SU-DHL-6 (cell line): Measurements from ENCODE around the gene PFDN2.

Experiments used
- H2AFZ ChIP-seq: fragments of 200-600 bp; sonication (generic); 2 replicates; pipeline ENCODE4 v1.6.1; 2014; ENCODE audit warnings: low read depth, mild to moderate bottlenecking, moderate library complexity, mixed read lengths, antibody characterized with exemption, low read length; ENCODE audit not compliant: severe bottlenecking
- H3F3A ChIP-seq: fragments of 200-600 bp; shearing (Covaris generic); 2 replicates; pipeline ENCODE4 v1.6.0; 2016; ENCODE audit warnings: antibody characterized with exemption, mild to moderate bottlenecking; ENCODE audit not compliant: insufficient read depth
- H3K27ac ChIP-seq: fragments of 200-600 bp; sonication (generic); 2 replicates; pipeline ENCODE4 v1.5.1; 2016; ENCODE audit warnings: low read depth, mild to moderate bottlenecking, low read length, moderate library complexity, mixed read lengths
- H3K27me3 ChIP-seq: fragments of 200-600 bp; sonication (generic), shearing (Covaris generic); 2 replicates; pipeline ENCODE4 v1.6.0; 2014; ENCODE audit warnings: mild to moderate bottlenecking, low read length
- H3K36me3 ChIP-seq: fragments of 200-600 bp; sonication (generic); 2 replicates; pipeline ENCODE4 v1.6.1; 2014; ENCODE audit warnings: mild to moderate bottlenecking, low read length, mixed read lengths
- H3K4me2 ChIP-seq: fragments of 300-600, 200-600 bp; shearing (Covaris generic), sonication (generic); 2 replicates; pipeline ENCODE4 v1.6.0; 2014; ENCODE audit warnings: low read length, low read depth, mild to moderate bottlenecking; ENCODE audit not compliant: poor library complexity, severe bottlenecking
- H3K4me3 ChIP-seq: fragments of 200-600 bp; sonication (generic); 2 replicates; pipeline ENCODE4 v1.5.1; 2014; ENCODE audit warnings: antibody characterized with exemption, low read length, mild to moderate bottlenecking, mixed read lengths; ENCODE audit not compliant: insufficient read depth, poor library complexity, severe bottlenecking
- H3K79me2 ChIP-seq: fragments of 200-600 bp; sonication (generic); 2 replicates; pipeline ENCODE4 v1.6.1; 2014; ENCODE audit warnings: mild to moderate bottlenecking, low read length, moderate library complexity; ENCODE audit not compliant: insufficient read depth
- H3K9ac ChIP-seq: fragments of 200-600 bp; sonication (generic); 2 replicates; pipeline ENCODE4 v1.7.0; 2014; ENCODE audit warnings: mild to moderate bottlenecking, low read length
- H3K9me2 ChIP-seq: fragments of 200-600 bp; sonication (generic); replicated peaks from 2 replicates; pipeline ENCODE4 v1.6.1; 2014; ENCODE audit warnings: low read length; ENCODE audit not compliant: insufficient read depth
- H3K9me3 ChIP-seq: fragments of 200-600 bp; sonication (generic); 2 replicates; pipeline ENCODE4 v1.6.1; 2014; ENCODE audit warnings: low read length, mixed read lengths; ENCODE audit not compliant: insufficient read depth
- H4K20me1 ChIP-seq: fragments of 200-600 bp; sonication (generic); 2 replicates; pipeline ENCODE4 v1.6.1; 2014; ENCODE audit warnings: low read depth, mild to moderate bottlenecking, antibody characterized with exemption, low read length, moderate library complexity, mixed read lengths
- EZH2phosphoT487 ChIP-seq: fragments of 200-600 bp; sonication (generic), shearing (Covaris generic); conservative IDR thresholded peaks from 2 replicates; pipeline ENCODE4 v1.6.1; 2018; ENCODE audit warnings: mild to moderate bottlenecking, antibody characterized with exemption, low read length, moderate library complexity, mixed read lengths
- TF ChIP-seq, protein P1 (sequence below): fragments of 200-600 bp; sonication (generic); IDR thresholded peaks from one replicate; pipeline ENCODE4 v1.5.1; 2017; ENCODE audit warnings: antibody characterized with exemption, mild to moderate bottlenecking, low read length, moderate library complexity; ENCODE audit not compliant: insufficient read depth, poor library complexity, severe bottlenecking

The PFDN2 gene

GRCh38 chr1:161096015-161096414 is 21.8 kb downstream of the PFDN2 start:
- Histone ChIP-seq H3K4me2 (no peak overlapping the region), H3K9me3 (no peaks in the 10 kb centered on the region), H3K27ac (no peak overlapping the region), H4K20me1 (no peaks in the 10 kb centered on the region), H3K36me3 (0 out of 2 replicates have a peak, but pooled peaks cover 3% of the 10 kb centered on the region), H3F3A (no peaks in the 10 kb centered on the region), H3K4me3 (no peak overlapping the region), H3K27me3 (no peaks in the 10 kb centered on the region), H3K79me2 (no peaks in the 10 kb centered on the region), H3K9ac (no peak overlapping the region), H3K9me2 (no peaks in the 10 kb centered on the region), H2AFZ (no peak overlapping the region)
- TF ChIP-seq, protein P1, sequence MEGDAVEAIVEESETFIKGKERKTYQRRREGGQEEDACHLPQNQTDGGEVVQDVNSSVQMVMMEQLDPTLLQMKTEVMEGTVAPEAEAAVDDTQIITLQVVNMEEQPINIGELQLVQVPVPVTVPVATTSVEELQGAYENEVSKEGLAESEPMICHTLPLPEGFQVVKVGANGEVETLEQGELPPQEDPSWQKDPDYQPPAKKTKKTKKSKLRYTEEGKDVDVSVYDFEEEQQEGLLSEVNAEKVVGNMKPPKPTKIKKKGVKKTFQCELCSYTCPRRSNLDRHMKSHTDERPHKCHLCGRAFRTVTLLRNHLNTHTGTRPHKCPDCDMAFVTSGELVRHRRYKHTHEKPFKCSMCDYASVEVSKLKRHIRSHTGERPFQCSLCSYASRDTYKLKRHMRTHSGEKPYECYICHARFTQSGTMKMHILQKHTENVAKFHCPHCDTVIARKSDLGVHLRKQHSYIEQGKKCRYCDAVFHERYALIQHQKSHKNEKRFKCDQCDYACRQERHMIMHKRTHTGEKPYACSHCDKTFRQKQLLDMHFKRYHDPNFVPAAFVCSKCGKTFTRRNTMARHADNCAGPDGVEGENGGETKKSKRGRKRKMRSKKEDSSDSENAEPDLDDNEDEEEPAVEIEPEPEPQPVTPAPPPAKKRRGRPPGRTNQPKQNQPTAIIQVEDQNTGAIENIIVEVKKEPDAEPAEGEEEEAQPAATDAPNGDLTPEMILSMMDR: no peak
- no peak for TF ChIP-seq EZH2phosphoT487

DNA sequence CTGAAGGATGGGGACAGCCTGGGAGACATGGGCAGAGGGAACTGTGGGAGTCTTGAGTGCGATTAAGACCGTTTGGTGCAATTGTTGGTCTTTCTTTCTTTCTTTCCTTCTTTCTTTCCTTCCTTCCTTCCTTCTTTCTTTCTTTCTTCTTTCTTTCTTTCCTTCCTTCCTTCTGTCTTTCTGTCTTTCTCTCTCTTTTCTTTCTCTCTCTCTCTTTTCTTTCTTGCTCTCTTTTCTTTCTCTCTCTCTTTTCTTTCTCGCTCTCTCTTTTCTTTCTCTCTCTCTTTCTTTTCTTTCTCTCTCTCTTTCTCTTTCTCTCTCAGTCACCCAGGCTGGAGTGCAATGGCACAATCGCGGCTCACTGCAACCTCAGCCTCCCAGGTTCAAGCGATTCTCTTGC is 22.6 kb downstream of the PFDN2 start:
- no peaks in the 10 kb centered on the region for H3K36me3 ChIP-seq
- no peak overlapping the region for H3K4me2 ChIP-seq
- no peaks in the 10 kb centered on the region for H3K27me3 ChIP-seq
- H3K4me3 ChIP-seq: no peak overlapping the region
- H4K20me1 ChIP-seq: no peaks in the 10 kb centered on the region
- TF ChIP-seq, protein P1: no peak
- TF ChIP-seq EZH2phosphoT487: no peak
- no peak overlapping the region for H2AFZ ChIP-seq
- H3K79me2 ChIP-seq: no peaks in the 10 kb centered on the region
- H3K9ac ChIP-seq: no peak overlapping the region
- H3K9me2 ChIP-seq: no peaks in the 10 kb centered on the region
- H3F3A ChIP-seq: no peaks in the 10 kb centered on the region
- no peaks in the 10 kb centered on the region for H3K9me3 ChIP-seq
- H3K27ac ChIP-seq: no peak overlapping the region

GRCh38 chr1:161094481-161094880 is 23.4 kb downstream of the PFDN2 start:
- Histone ChIP-seq H3K9me2 (no peaks in the 10 kb centered on the region), H3F3A (no peaks in the 10 kb centered on the region), H3K27me3 (no peaks in the 10 kb centered on the region), H4K20me1 (no peaks in the 10 kb centered on the region), H3K9me3 (no peaks in the 10 kb centered on the region), H3K9ac (no peak overlapping the region), H3K4me3 (no peak overlapping the region), H3K79me2 (no peaks in the 10 kb centered on the region), H3K4me2 (no peak overlapping the region), H2AFZ (no peak overlapping the region), H3K36me3 (no peaks in the 10 kb centered on the region), H3K27ac (no peak overlapping the region)
- TF ChIP-seq, protein P1: no peak
- TF ChIP-seq EZH2phosphoT487: no peak
